ENCODE data around the gene PPM1H.
A peak's percentile ranks its signal among the peaks of the same experiment; 100 is the strongest.

- no peak for TF ChIP-seq EGR1 (IDR thresholded peaks at IDR 0.05; ENCODE audit: borderline replicate concordance, low read depth, low read length)
- TF ChIP-seq POLR2A (IDR thresholded peaks at IDR 0.05; ENCODE audit: control extremely low read depth in 1 of 2, low read depth in 2 of 2, low read length in 2 of 2) = no peak
- TF ChIP-seq CTCF (IDR thresholded peaks at IDR 0.05; ENCODE audit: control extremely low read depth in 1 of 3, insufficient read depth in 1 of 3, low read depth in 1 of 3, low read length in 3 of 3) = peak; percentile 18 to 60 (median 45); a peak in 3 of 4 replicates
- no peak for TF ChIP-seq CREB1 (IDR thresholded peaks at IDR 0.05)
- no peak for TF ChIP-seq EZH2 (IDR thresholded peaks at IDR 0.05; ENCODE audit: low read depth, low read length, severe bottlenecking)
- no peak for TF ChIP-seq MAX (IDR thresholded peaks at IDR 0.05)
- no peak for TF ChIP-seq EP300 (IDR thresholded peaks at IDR 0.05; ENCODE audit: borderline replicate concordance in 1 of 2, low read depth in 2 of 2, low read length in 2 of 2)
Observed at GRCh38 chr12:62827042-62827441, 107.9 kb downstream of the PPM1H start.
